ENCODE data around the gene WWP2.
"Not testable (repeated sequence)": the region's sequence is repeated elsewhere in the genome, so short reads cannot be mapped to it uniquely, and the experiment has no call there.

WWP2 gene

GRCh38 chr16:69747115-69747514, 15.0 kb upstream of the WWP2 start:
- no peak for FAIRE-seq

- FAIRE-seq: no peak
Observed at GRCh38 chr16:69748694-69749345, 13.3 kb upstream of the WWP2 start.

GRCh38 chr16:69754143-69754468, 8.0 kb upstream of the WWP2 start:
- FAIRE-seq: no peak

GRCh38 chr16:69754469-69755310, 7.4 kb upstream of the WWP2 start, which contains the start of gene NOB1:
NOB1 (minus strand) TSS chr16:69754926; CDS start chr16:69754910, 16 bp downstream.
- FAIRE-seq: no peak

- no peak for FAIRE-seq
Observed at GRCh38 chr16:69756705-69757104, 5.4 kb upstream of the WWP2 start.

GRCh38 chr16:69757375-69757774, 4.8 kb upstream of the WWP2 start:
- not testable (repeated sequence) for FAIRE-seq

- no peak for FAIRE-seq
Observed at GRCh38 chr16:69762814-69763598, 874 bp downstream of the WWP2 start.

GRCh38 chr16:69763599-69763942, 1.4 kb downstream of the WWP2 start:
- FAIRE-seq: no peak

- FAIRE-seq: no peak
Observed at GRCh38 chr16:69767459-69768229, 5.5 kb downstream of the WWP2 start.

GRCh38 chr16:69768666-69769065, 6.5 kb downstream of the WWP2 start:
- no peak for FAIRE-seq

- FAIRE-seq: no peak
Observed at GRCh38 chr16:69769404-69769803, 7.3 kb downstream of the WWP2 start.

- FAIRE-seq: no peak
Observed at GRCh38 chr16:69771651-69771967, 9.5 kb downstream of the WWP2 start.

GRCh38 chr16:69773260-69773947, 11.3 kb downstream of the WWP2 start:
- FAIRE-seq: no peak

GRCh38 chr16:69775563-69775962, 13.4 kb downstream of the WWP2 start:
- FAIRE-seq: no peak

GRCh38 chr16:69779724-69780123, 17.6 kb downstream of the WWP2 start:
- FAIRE-seq: no peak

- FAIRE-seq: no peak
Observed at GRCh38 chr16:69781118-69781517, 19.0 kb downstream of the WWP2 start.

- no peak for FAIRE-seq
Observed at GRCh38 chr16:69784586-69784985, 22.5 kb downstream of the WWP2 start.

- no peak for FAIRE-seq
Observed at GRCh38 chr16:69787883-69788282, 25.8 kb downstream of the WWP2 start.

- FAIRE-seq: not testable (repeated sequence)
Observed at GRCh38 chr16:69791391-69791847, 29.3 kb downstream of the WWP2 start.

GRCh38 chr16:69793526-69793925, 31.4 kb downstream of the WWP2 start:
- no peak for FAIRE-seq

GRCh38 chr16:69794486-69794885, 32.4 kb downstream of the WWP2 start:
- no peak for FAIRE-seq
